GM21526 (cell line): Measurements from ENCODE around the gene KMT2E.
"Not testable (repeated sequence)": the region's sequence is repeated elsewhere in the genome, so short reads cannot be mapped to it uniquely, and the experiment has no call there.

ENCODE experiments used
- ATAC-seq: cut with Tn5 transposase; IDR thresholded peaks from one replicate; pipeline ENCODE4 v1.9.1; 2021; ENCODE audit warnings: moderate library complexity; ENCODE audit not compliant: unreplicated experiment, low FRiP score

The KMT2E gene

DNA sequence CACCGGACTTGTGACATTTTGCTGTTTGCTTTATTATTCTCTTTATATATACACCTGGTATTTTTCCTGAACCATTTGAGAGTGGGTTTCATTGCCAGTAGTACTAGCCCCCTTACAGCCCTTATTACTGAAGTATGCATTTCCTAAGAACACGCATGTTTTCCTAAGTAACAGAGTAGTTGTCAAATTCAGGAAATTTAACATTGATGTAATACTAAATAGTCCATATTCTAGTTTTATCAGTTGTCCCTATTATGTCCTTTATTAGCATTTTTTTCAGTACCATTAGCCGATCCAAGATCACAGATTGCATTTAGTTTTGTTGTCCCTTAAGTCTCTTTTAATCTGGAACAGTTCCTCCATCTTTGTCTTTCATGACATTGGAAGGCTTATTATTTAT, 8.0 kb downstream of the KMT2E start:
- ATAC-seq: no peak

GRCh38 chr7:105022458-105022857, 8.5 kb downstream of the KMT2E start:
- no peak for ATAC-seq

DNA sequence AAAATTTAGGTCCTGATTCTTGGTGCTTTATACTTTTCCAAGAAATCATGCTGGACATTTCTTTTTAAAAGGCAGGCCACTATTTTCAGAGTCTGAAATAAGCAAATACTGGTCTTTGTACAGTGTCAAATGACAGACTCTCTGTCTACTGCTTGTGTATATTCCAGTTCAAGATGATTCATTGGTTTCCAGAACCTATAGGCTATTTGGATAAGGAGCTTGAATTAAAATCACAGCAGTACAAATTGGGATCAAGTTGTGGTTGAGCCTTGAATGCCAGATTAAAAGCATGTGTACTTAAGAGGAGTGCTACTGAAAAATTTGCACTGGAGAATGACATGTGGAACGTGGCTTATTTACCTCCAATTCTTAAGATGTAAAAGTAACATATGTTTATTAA, 10.7 kb downstream of the KMT2E start:
- no peak for ATAC-seq

- no peak for ATAC-seq
These were observed 12.7 kb downstream of the KMT2E start for GRCh38 chr7:105026750-105027149.

- no peak for ATAC-seq
These were observed 13.3 kb downstream of the KMT2E start for GRCh38 chr7:105027176-105027853.

DNA sequence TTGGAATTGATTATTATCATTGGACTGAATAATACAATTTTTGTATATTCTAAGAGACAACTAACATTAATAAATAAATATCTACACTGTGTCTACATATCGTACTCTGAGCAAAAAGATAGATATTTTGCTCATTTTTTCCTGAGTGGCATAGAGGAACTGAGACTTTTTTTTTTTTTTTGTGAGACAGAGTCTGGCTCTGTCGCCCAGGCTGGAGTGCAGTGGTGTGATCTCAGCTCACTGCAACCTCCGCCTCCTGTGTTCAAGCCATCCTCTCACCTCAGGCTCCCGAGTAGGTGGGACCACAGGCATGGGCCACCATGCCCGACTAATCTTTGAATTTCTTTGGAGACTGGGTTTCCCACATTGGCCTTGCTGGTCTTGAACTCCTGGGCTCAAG, 14.0 kb downstream of the KMT2E start:
- ATAC-seq: no peak

DNA sequence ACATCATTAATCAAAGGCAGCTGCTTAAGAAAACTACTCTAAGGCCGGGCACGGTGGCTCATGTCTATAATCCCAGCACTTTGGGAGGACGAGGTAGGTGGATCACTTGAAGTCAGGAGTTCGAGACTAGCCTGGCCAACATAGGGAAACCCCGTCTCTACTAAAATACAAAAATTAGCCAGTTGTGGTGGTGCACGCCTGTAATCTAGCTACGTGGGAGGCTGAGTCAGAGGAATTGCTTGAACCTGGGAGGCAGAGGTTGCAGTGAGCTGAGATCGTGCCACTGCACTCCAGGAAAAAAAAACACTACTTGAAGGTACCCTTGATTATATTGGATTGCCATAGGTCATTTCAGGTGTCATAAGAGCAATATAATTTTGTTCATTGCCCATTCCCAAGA, 14.9 kb downstream of the KMT2E start:
- ATAC-seq: not testable (repeated sequence)

- ATAC-seq: no peak
These were observed 16.4 kb downstream of the KMT2E start for GRCh38 chr7:105030447-105030846.

DNA sequence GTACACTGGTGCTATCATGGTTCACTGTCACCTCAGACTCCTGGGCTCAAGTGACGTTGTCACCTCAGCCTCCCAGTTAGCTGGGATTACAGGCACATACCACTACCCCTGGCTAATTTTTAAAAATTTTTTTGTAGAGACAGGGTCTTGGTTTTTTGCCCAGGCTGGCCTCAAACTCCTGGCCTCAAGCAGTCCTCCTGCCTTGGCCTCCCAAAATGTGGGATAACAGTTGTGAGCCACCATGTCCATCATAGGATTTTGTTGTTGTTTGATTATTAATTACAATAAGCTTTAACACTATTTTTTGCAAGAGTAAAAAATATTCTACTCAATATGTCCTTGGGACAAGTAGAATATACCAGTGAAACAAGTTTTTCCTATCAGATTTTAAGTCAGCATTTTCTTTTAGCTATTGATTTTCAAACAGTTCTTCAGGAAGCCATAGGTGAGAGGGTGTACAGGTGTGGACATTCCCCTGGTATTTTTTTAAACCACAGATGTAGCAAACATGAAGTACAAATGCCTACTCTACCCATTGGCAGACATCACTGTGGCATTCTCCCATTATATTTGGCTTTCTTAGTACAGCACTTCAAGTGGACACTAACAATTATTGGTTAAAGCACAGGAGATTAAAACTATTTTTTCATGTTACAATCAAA, 18.7 kb downstream of the KMT2E start:
- ATAC-seq: no peak

DNA sequence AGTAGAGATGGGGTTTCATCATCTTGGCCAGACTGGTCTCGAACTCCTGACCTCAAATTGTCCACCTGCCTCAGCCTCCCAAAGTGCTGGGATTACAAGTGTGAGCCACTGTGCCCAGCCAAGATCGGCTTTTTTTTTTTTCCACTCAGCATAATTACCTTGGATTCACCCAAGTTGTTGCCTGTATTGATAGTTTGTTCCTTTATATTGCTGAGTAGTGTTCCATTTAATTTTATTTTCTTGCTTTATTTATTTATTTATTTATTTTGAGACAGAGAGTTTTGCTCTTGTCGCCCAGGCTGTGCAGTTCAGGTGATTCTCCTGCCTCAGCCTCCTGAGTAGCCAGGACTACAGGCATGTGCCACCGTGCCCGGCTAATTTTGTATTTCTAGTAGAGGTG, 21.3 kb downstream of the KMT2E start:
- ATAC-seq: no peak

DNA sequence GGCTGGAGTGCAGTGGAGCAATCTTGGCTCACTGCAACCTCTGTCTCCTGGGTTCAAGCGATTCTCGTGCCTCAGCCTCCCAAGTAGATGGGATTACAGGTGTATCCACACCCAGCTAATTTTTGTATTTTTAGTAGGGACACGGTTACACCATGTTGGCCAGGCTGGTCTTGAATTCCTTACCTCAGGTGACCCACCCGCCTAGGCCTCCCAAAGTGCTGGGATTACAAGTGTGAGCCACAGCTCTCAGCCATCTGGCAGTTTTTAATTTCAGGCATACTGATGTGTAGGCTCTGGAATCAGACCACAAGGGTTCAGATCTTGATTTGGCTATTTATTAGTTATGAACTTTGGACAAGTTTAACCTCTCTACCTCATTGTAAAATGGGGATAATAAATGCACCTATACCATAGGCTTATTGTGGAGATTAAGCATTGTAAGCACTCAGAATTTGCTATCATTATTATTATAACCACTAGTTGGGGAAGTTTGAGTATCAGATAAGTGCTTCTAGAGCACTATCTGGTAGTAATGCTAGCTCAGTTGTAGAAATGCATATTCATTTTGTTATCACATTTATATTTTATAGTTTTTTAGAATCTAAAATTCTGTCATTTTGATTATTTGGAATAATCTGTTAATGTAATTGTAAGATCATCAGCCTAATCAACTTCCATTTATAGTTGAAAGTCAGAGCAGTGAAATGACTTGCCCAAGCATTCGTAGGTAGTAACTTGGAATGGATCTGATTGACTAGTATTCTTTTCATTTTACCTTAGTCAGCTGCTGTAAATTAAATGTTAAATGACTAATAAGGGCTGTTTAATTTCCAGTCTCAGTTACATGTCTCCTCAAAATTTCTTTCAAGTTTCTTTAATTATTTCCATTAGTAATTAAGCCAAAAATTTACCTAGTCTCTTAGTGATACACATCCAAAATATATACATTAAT, 22.5 kb downstream of the KMT2E start:
- ATAC-seq: no peak

DNA sequence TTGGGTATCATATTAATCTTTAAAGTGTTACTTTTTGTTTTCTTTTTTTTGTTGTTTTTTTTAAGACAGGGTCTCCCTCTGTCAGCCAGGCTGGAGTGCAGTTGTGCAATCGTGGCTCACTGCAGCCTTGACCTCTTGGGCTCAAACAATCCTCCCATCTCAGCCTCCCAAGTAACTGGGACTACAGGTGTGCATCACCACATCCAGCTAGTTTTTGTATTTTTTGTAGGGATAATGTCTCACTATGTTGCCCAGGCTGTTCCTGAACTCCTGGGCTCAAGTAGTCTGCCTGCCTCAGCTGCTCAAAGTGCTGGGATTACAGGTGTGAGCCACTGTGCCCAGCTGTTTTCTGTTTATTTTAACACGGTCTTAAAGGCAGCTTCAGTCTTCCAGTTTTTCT, 23.3 kb downstream of the KMT2E start:
- ATAC-seq: no peak

DNA sequence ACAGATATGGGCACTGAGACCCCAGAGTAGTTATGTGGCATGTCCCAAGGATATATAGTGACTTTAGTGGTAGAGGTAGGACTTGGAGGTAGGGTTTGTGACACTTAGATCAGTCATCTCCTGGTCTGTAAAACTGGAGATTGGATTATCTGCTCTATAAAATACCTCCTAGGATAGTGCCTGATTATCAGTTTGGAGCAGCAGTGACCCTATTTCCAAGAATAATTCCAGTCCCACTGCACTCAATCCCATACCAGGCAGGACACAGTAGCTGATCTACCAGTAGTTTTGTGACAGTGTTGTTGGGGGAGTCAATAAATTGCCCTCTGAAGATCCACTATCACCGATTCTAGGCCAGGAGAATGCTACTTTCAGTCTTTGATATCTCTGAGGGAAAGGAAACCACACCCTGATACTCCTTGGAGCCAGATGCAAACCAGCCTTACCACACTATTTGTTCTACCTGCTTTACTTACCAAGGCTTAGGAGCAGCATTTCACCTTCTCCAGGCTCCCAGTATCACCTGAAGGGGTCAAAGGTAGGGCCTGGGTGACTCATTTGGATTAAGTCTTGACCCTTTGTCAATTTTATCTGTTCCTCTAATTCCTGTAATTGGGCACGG, 30.6 kb downstream of the KMT2E start:
- no peak for ATAC-seq

GRCh38 chr7:105046414-105046813, 32.4 kb downstream of the KMT2E start:
- no peak for ATAC-seq

DNA sequence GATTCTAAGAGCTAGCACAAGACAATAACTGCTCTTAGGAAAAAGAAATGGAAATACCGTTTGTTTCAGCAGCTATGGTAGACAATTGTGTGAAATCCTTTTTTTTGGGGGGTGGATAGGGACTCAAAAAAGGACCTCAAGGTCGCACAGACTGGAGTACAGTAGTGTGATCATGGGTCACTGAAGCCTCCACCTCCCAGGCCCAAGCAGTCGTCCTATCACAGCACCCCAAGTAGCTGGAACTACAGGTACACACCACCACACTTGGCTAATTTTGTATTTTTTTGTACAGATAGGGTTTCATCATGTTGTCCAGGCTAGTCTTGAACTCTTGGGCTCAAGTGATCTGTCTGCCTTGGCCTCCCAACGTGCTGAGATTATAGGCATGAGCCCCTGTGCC, 33.9 kb downstream of the KMT2E start:
- ATAC-seq: no peak

- no peak for ATAC-seq
These were observed 36.5 kb downstream of the KMT2E start for GRCh38 chr7:105050493-105050892.

- ATAC-seq: not testable (repeated sequence)
These were observed 36.9 kb downstream of the KMT2E start for GRCh38 chr7:105050899-105051298.

DNA sequence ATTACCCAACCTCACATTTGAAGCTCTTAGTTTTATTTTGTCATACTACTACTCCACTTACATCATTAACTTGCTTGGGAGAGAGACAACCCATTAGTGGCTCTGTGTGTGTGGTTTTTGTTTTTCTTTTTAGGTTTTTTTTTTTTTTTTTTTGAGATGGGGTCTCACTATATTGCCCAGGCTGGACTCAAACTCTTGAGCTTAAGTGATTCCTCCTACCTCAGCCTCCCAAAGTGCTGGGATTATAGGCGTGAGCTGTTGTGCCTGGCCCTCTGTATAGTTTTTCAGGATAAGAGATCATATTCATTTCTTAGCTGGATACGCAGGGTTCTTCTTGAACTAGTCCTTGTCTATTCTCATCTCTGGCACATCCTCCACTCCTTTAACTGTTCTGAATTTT, 41.1 kb downstream of the KMT2E start:
- ATAC-seq: no peak

GRCh38 chr7:105055621-105056020, 41.6 kb downstream of the KMT2E start:
- ATAC-seq: no peak

- no peak for ATAC-seq
These were observed 43.5 kb downstream of the KMT2E start for GRCh38 chr7:105057472-105057871.

GRCh38 chr7:105060437-105060836, 46.4 kb downstream of the KMT2E start:
- ATAC-seq: no peak
